Chondrocyte (in vitro differentiated cells): ENCODE measurements around the gene ARPC1B. TPM values are rescaled to one million over a fixed set of nuclear protein-coding genes. Genes with fewer than 3 reads are reported as not detected.

Experiments
- DNase-seq: peaks from one replicate; pipeline ENCODE4 v3.0.0; 2021; ENCODE audit warnings: mixed read lengths, low spot score
- H3K27ac Mint-ChIP-seq: one replicate; pipeline ENCODE4 v1.8.0; 2021; ENCODE audit warnings: mild to moderate bottlenecking, moderate library complexity, mixed read lengths; ENCODE audit not compliant: unreplicated experiment
- H3K27me3 Mint-ChIP-seq: 2 replicates; pipeline ENCODE4 v1.8.0; 2021; ENCODE audit warnings: low read depth, mixed read lengths
- H3K36me3 Mint-ChIP-seq: 2 replicates; pipeline ENCODE4 v1.8.0; 2021; ENCODE audit warnings: low read depth, mixed read lengths
- H3K4me1 Mint-ChIP-seq: 2 replicates; pipeline ENCODE4 v1.8.0; 2021; ENCODE audit warnings: low read depth, mild to moderate bottlenecking, mixed read lengths
- H3K4me3 Mint-ChIP-seq: one replicate; pipeline ENCODE4 v1.8.0; 2021; ENCODE audit warnings: mild to moderate bottlenecking, moderate library complexity, mixed read lengths; ENCODE audit not compliant: unreplicated experiment
- H3K9me3 Mint-ChIP-seq: 2 replicates; pipeline ENCODE4 v1.8.0; 2021; ENCODE audit warnings: low read depth, mixed read lengths
- CTCF ChIP-seq: fragments of 200-600 bp; sonication (generic); IDR thresholded peaks from 2 replicates; pipeline ENCODE4 v1.5.0; 2021; ENCODE audit warnings: antibody characterized with exemption, mild to moderate bottlenecking, moderate library complexity
- total RNA-seq: library from RNA; stranded (reverse); gene quantifications from 3 replicates; pipeline ENCODE4 v1.2.1, GENCODE V29; 2021

Gene ARPC1B
- total RNA-seq, 1 donor from 2014 or later, result 130 TPM

- H3K27ac Mint-ChIP-seq, result peak overlapping the region; percentile 4
- no peak overlapping the region for H3K4me3 Mint-ChIP-seq
- no peak for TF ChIP-seq CTCF
These were observed 8.7 kb downstream of the ARPC1B start for GRCh38 chr7:99383203-99383602.

GRCh38 chr7:99383791-99384370 is 9.4 kb downstream of the ARPC1B start:
- Mint-ChIP-seq H3K4me1 (peaks cover 26% of the 10 kb centered on the region), H3K36me3 (peaks cover 16% of the 10 kb centered on the region), H3K4me3 (no peak overlapping the region), H3K27ac (peak overlapping the region; percentile 4), H3K9me3 (no peaks in the 10 kb centered on the region), H3K27me3 (no peaks in the 10 kb centered on the region)
- TF ChIP-seq CTCF, result no peak
- DNase-seq, result no peak

More at GRCh38 chr7:99383203-99383602, 8.7 kb downstream of the ARPC1B start:
- peaks cover 27% of the 10 kb centered on the region for H3K4me1 Mint-ChIP-seq
- H3K27me3 Mint-ChIP-seq, result no peaks in the 10 kb centered on the region
- peaks cover 12% of the 10 kb centered on the region for H3K36me3 Mint-ChIP-seq
- no peak for DNase-seq
- H3K9me3 Mint-ChIP-seq, result no peaks in the 10 kb centered on the region

- no peak for DNase-seq
- H3K9me3 Mint-ChIP-seq, result no peaks in the 10 kb centered on the region
- no peak overlapping the region for H3K4me3 Mint-ChIP-seq
- no peak overlapping the region for H3K27ac Mint-ChIP-seq
- no peak for TF ChIP-seq CTCF
- H3K36me3 Mint-ChIP-seq, result peaks cover 13% of the 10 kb centered on the region
- H3K4me1 Mint-ChIP-seq, result peaks cover 20% of the 10 kb centered on the region
- no peaks in the 10 kb centered on the region for H3K27me3 Mint-ChIP-seq
These were observed 10.0 kb downstream of the ARPC1B start for GRCh38 chr7:99384523-99384922.

- Mint-ChIP-seq H3K36me3 (peaks cover 13% of the 10 kb centered on the region), H3K9me3 (no peaks in the 10 kb centered on the region), H3K27me3 (no peaks in the 10 kb centered on the region), H3K4me3 (no peak overlapping the region), H3K27ac (no peak overlapping the region), H3K4me1 (peaks cover 9% of the 10 kb centered on the region)
- no peak for DNase-seq
- no peak for TF ChIP-seq CTCF
These were observed 11.0 kb downstream of the ARPC1B start for GRCh38 chr7:99385564-99385963.

- Mint-ChIP-seq H3K27me3 (no peaks in the 10 kb centered on the region), H3K36me3 (peaks cover 15% of the 10 kb centered on the region), H3K4me1 (no peaks in the 10 kb centered on the region), H3K4me3 (no peak overlapping the region), H3K9me3 (no peaks in the 10 kb centered on the region), H3K27ac (no peak overlapping the region)
- no peak for DNase-seq
- TF ChIP-seq CTCF, result peak; percentile 63
These were observed 12.2 kb downstream of the ARPC1B start for GRCh38 chr7:99386584-99387238.
